ENCODE data around the gene SBF2.

SBF2 gene

DNA sequence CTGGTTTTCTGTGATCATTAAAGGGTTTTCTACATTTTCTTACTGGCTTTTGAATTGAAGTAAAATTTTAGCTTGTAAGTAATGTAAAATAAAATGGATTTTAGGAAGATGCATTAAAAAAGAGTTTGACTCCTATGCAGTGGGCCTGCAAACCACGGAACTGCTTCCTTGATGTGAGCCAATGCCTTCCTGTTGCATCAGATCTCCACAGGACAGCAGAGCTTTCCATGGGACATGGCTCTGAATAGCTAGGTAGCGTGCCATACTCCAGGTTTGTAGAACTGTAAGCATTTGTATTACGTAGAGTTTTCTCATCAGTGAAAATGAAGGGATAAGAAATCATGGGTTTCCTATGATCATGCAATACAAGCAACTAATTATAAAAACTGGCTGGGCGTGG lies 496.7 kb downstream of the SBF2 start:
- POLR2A ChIA-PET (ENCODE audit: low non-redundant PET): no interaction called here
- CTCF ChIA-PET: interaction anchor here (0.6 kb wide), 2 partner anchors 18 to 55 kb away, joined by 6 read pairs; no protein-coding TSS in a partner anchor
- DNase-seq (ENCODE audit: low spot score): no peak
- TF ChIP-seq, protein P1, sequence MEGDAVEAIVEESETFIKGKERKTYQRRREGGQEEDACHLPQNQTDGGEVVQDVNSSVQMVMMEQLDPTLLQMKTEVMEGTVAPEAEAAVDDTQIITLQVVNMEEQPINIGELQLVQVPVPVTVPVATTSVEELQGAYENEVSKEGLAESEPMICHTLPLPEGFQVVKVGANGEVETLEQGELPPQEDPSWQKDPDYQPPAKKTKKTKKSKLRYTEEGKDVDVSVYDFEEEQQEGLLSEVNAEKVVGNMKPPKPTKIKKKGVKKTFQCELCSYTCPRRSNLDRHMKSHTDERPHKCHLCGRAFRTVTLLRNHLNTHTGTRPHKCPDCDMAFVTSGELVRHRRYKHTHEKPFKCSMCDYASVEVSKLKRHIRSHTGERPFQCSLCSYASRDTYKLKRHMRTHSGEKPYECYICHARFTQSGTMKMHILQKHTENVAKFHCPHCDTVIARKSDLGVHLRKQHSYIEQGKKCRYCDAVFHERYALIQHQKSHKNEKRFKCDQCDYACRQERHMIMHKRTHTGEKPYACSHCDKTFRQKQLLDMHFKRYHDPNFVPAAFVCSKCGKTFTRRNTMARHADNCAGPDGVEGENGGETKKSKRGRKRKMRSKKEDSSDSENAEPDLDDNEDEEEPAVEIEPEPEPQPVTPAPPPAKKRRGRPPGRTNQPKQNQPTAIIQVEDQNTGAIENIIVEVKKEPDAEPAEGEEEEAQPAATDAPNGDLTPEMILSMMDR (conservative IDR thresholded peaks at IDR 0.05; ENCODE audit: low read depth): no peak
- H3K27ac ChIP-seq: no peak overlapping the region

DNA sequence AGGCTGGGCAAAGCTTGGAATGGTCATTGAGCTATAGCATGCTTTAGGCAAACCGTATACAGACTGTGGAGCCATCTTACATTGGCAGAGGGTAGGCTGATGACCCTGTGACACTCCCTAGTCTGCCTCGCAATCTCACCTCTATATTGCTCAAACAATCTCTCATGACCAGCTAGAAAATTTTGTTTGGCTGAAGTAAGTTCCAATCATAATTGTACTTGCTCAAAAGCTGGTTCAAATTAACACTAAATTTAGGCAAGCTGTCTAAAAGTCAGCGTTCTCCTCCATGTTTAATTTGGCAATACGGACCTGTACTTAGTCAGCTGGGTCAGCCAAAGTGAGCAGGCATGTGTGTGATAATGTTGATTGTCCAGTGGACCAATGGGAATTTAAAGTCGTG lies 497.2 kb downstream of the SBF2 start:
- POLR2A ChIA-PET (ENCODE audit: low non-redundant PET): no interaction called here
- no peak for DNase-seq (ENCODE audit: low spot score)
- CTCF ChIA-PET: interaction anchor here (0.6 kb wide), 2 partner anchors 18 to 55 kb away, joined by 6 read pairs; no protein-coding TSS in a partner anchor
- no peak overlapping the region for H3K27ac ChIP-seq
- TF ChIP-seq, protein P1 (conservative IDR thresholded peaks at IDR 0.05; ENCODE audit: low read depth): no peak

DNA sequence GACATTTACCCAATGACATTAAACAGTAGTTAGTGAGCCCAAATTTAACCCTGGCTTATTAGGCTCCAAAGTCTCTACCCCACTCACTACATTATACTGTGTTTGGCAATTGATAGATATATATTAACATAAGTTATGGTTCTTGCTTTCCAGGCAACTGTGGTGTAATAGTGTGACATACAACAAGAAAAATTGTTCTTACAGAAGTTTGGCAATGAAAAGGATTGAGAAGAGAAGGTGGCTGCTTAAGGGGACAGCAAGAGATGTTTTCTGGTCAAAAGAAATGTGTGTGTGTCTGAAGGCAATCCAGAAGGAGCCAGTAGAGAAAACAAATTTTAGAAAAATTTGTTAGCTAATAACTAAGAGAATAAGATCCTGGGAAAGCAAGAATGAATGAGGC lies 497.8 kb downstream of the SBF2 start:
- no peak overlapping the region for H3K27ac ChIP-seq
- POLR2A ChIA-PET (ENCODE audit: low non-redundant PET): no interaction called here
- CTCF ChIA-PET: interaction anchor here (0.6 to 0.7 kb wide), 2 partner anchors 13 to 940 kb away, joined by 3 read pairs; no protein-coding TSS in a partner anchor
- no peak for DNase-seq (ENCODE audit: low spot score)
- TF ChIP-seq, protein P1 (conservative IDR thresholded peaks at IDR 0.05; ENCODE audit: low read depth): no peak

DNA sequence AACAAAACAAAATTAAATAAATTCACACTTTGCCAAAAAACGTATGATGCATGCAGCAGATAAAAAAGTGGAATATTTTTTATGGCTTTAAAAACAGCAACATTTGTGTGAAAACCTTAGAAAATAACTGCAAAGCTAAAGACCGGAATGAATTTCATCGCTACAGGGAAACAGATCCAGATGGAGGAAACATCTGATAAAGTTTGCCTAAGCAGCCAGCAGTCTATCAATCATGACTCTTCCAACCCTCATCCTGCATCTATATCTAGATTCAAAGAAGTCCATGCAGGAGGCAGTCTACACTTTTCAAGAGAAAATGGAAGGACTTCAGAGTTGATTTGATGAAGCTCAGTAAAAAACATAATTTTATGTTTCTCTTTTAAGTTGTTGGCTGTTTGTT lies 503.3 kb downstream of the SBF2 start:
- TF ChIP-seq, protein P1 (conservative IDR thresholded peaks at IDR 0.05; ENCODE audit: low read depth): no peak
- DNase-seq (ENCODE audit: low spot score): no peak
- H3K27ac ChIP-seq: no peak overlapping the region
- POLR2A ChIA-PET (ENCODE audit: low non-redundant PET): no interaction called here
- CTCF ChIA-PET: interaction anchor here (0.8 kb wide), 1 partner anchor 12 kb away, joined by 3 read pairs; no protein-coding TSS in a partner anchor

DNA sequence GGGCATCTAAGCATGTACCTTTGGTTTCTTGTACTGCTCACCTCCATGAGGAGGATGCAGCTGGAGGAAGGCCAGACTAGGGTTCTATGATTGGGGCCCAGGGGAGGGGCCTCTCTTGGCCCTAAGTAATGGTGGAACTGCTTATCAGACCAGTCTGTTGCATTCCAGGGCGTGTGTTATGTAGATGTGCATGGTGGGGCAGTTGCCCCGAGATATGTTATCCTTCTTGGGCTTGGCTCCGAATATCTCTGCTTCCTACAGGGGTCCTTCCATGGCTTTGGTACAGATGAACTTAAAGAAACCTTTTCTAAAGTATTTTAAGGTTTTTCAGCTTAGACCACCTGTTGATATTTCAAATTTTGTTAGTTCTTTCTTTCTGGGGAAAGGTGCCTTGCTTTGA lies 504.1 kb downstream of the SBF2 start:
- TF ChIP-seq, protein P1 (conservative IDR thresholded peaks at IDR 0.05; ENCODE audit: low read depth): no peak
- ChIA-PET CTCF (no interaction called here), POLR2A (ENCODE audit: low non-redundant PET) (no interaction called here)
- no peak for DNase-seq (ENCODE audit: low spot score)
- H3K27ac ChIP-seq: no peak overlapping the region

DNA sequence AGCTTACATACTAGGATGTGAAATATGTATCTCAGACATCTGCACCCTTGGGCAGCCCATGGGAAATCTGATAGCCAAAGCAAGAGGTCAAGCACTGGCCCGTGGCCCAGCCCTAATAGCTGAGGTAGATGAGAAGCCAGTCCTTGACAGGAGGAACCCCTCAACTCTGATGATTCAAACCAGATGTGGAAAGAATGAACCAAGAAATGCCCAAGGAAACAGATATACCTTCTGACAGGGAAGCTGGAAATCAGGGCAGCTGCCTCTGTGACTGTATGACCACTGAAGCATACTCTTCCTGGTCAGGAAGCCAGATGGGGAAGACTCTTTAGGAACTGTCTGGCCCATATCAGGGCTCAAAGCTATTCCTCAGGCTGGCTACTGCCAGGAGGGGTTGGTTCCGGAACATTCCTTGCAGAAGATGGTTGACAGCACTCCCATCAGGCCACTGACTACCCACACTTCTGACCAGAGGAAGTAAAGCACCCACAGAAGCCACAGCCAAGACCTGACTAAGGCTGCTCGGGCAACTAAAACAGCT lies 506.0 kb downstream of the SBF2 start:
- CTCF ChIA-PET: no interaction called here
- peak overlapping the region; percentile 14 for H3K27ac ChIP-seq
- TF ChIP-seq, protein P1 (conservative IDR thresholded peaks at IDR 0.05; ENCODE audit: low read depth): no peak
- POLR2A ChIA-PET (ENCODE audit: low non-redundant PET): no interaction called here
- no peak for DNase-seq (ENCODE audit: low spot score)
